Right cardiac atrium (tissue), 5 donors: ENCODE data around the gene DNAJB11. TPM values are rescaled to one million over a fixed set of nuclear protein-coding genes. Genes with fewer than 3 reads are reported as not detected.

ENCODE experiments used
- ATAC-seq, 2 donors: fragments of 200-7000 bp; cut with Tn5 transposase; one replicate each; pipeline versions ENCODE4 v1.8.0 to v1.9.1; 2020; ENCODE audit warnings: moderate library complexity in 2 of 2, mild to moderate bottlenecking in 1 of 2
- DNase-seq, 3 donors: peaks; one replicate each; pipeline ENCODE4 v3.0.0-alpha.2; 2020
- H3K27ac ChIP-seq: one replicate; pipeline ENCODE4 v1.5.1; 2013; ENCODE audit warnings: mild to moderate bottlenecking, low read length, control low read depth, moderate library complexity
- H3K27me3 ChIP-seq: one replicate; pipeline ENCODE4 v1.6.1; 2013; ENCODE audit not compliant: control insufficient read depth, insufficient read depth
- H3K4me1 ChIP-seq: one replicate; pipeline ENCODE4 v1.6.1; 2013; ENCODE audit warnings: low read length; ENCODE audit not compliant: control insufficient read depth, insufficient read depth
- H3K4me3 ChIP-seq: one replicate; pipeline ENCODE4 v1.5.1; 2013; ENCODE audit warnings: low read length, control low read depth
- H3K9me3 ChIP-seq: one replicate; pipeline ENCODE4 v1.6.1; 2013; ENCODE audit warnings: low read length; ENCODE audit not compliant: control insufficient read depth
- WGBS: extraction: QIAGEN DNeasy Blood & Tissue Kit; methylation state at CpG from one replicate; pipeline ENCODE4 v1.1.7; 2013; 5-methylcytosine and 5-hydroxymethylcytosine counted together
- intact Hi-C, 4 donors: fragments of 100-400 bp; cut with DNase I; formaldehyde crosslinking; loops; one replicate each; pipeline versions ENCODE4 v1.11.0 to v1.14.0; 2022 to 2023
- polyA plus RNA-seq: library from polyadenylated mRNA; stranded (reverse); fragments of 200-250 nt; gene quantifications from one replicate; pipeline ENCODE4 v1.2.3, GENCODE V29; 2013
- total RNA-seq, 4 donors: library from RNA; stranded (reverse); fragmentation: NEBNext Ultra II Directional; extraction: Animal tissue kit (Norgen Biotek cat#: 25700); gene quantifications; one replicate each; pipeline ENCODE4 v1.2.1, GENCODE V29; 2021
- donor health status: healthy with polysubstance abuse.
- donor health status: DM: no; HTN: yes; CAD: no.
- donor health status: DM: no; HTN: no; CAD: no.
- donor health status: DM: no; HTN: yes; CAD: no; lungs with severe emphysema.
- donor health status: DM: yes; HTN: yes; CAD: no.

DNAJB11 gene
- total and polyA plus RNA-seq, 5 donors: 25.6 to 60.5 (median 43.9) TPM

- no peak overlapping the region for H3K4me3 ChIP-seq
- DNase-seq (peak; percentile 59 to 81 (median 80)), ATAC-seq (peak; percentile 88 to 93)
- 58% methylated on average over 11 of the region's 11 CpGs for WGBS
- peaks cover 3% of the 10 kb centered on the region for H3K4me1 ChIP-seq
- intact Hi-C loops: no loop called here
- no peaks in the 10 kb centered on the region for H3K9me3 ChIP-seq
- H3K27ac ChIP-seq: peak overlapping the region; percentile 49
- H3K27me3 ChIP-seq: no peaks in the 10 kb centered on the region
These were observed 27.7 kb downstream of the DNAJB11 start for GRCh38 chr3:186598108-186598784.

GRCh38 chr3:186598794-186599141 is 28.2 kb downstream of the DNAJB11 start:
- H3K27ac ChIP-seq: peak overlapping the region; percentile 49
- H3K9me3 ChIP-seq: no peaks in the 10 kb centered on the region
- H3K4me1 ChIP-seq: peaks cover 3% of the 10 kb centered on the region
- intact Hi-C loops: no loop called here
- 72% methylated on average over 4 of the region's 4 CpGs for WGBS
- ATAC-seq: peak; percentile 10 to 34
- H3K4me3 ChIP-seq: no peak overlapping the region
- no peaks in the 10 kb centered on the region for H3K27me3 ChIP-seq
- DNase-seq: no peak

- DNase-seq (no peak), ATAC-seq (peak in 1 of 2 donors; percentile 28)
- H3K27ac ChIP-seq: peak overlapping the region; percentile 49
- H3K27me3 ChIP-seq: no peaks in the 10 kb centered on the region
- H3K4me1 ChIP-seq: peaks cover 3% of the 10 kb centered on the region
- no peak overlapping the region for H3K4me3 ChIP-seq
- no peaks in the 10 kb centered on the region for H3K9me3 ChIP-seq
- 69% methylated on average over 12 of the region's 12 CpGs for WGBS
- intact Hi-C loops: no loop called here
These were observed 28.7 kb downstream of the DNAJB11 start for GRCh38 chr3:186599142-186599784.

- no peak overlapping the region for H3K27ac ChIP-seq
- DNase-seq (no peak), ATAC-seq (no peak)
- 86% methylated on average over 2 of the region's 2 CpGs for WGBS
- H3K9me3 ChIP-seq: no peaks in the 10 kb centered on the region
- no peaks in the 10 kb centered on the region for H3K27me3 ChIP-seq
- no peak overlapping the region for H3K4me3 ChIP-seq
- peaks cover 1% of the 10 kb centered on the region for H3K4me1 ChIP-seq
- intact Hi-C loops: no loop called here
These were observed 29.3 kb downstream of the DNAJB11 start for GRCh38 chr3:186599785-186600166.

GRCh38 chr3:186600896-186601295 is 30.4 kb downstream of the DNAJB11 start:
- ATAC-seq: no peak
- Histone ChIP-seq H3K27ac (no peak overlapping the region), H3K4me3 (no peak overlapping the region), H3K9me3 (no peaks in the 10 kb centered on the region), H3K27me3 (no peaks in the 10 kb centered on the region), H3K4me1 (peaks cover 1% of the 10 kb centered on the region)
- DNase-seq: no peak
- intact Hi-C loops: no loop called here
- WGBS: 71% methylated on average over 3 of the region's 3 CpGs

- Histone ChIP-seq H3K4me3 (no peak overlapping the region), H3K27ac (no peak overlapping the region), H3K9me3 (no peaks in the 10 kb centered on the region), H3K27me3 (no peaks in the 10 kb centered on the region), H3K4me1 (peaks cover 1% of the 10 kb centered on the region)
- ATAC-seq (no peak), DNase-seq (no peak)
- 85% methylated on average over 7 of the region's 7 CpGs for WGBS
- intact Hi-C loops: no loop called here
These were observed 32.6 kb downstream of the DNAJB11 start for GRCh38 chr3:186603159-186603558.

- Histone ChIP-seq H3K9me3 (no peaks in the 10 kb centered on the region), H3K27ac (no peak overlapping the region), H3K27me3 (no peaks in the 10 kb centered on the region), H3K4me3 (no peak overlapping the region), H3K4me1 (no peaks in the 10 kb centered on the region)
- ATAC-seq (no peak), DNase-seq (no peak)
- intact Hi-C loops: no loop called here
These were observed 34.6 kb downstream of the DNAJB11 start for GRCh38 chr3:186605078-186605477.

- ATAC-seq (no peak), DNase-seq (no peak)
- intact Hi-C loops: no loop called here
- Histone ChIP-seq H3K4me3 (no peak overlapping the region), H3K9me3 (no peaks in the 10 kb centered on the region), H3K27ac (no peak overlapping the region), H3K4me1 (no peaks in the 10 kb centered on the region), H3K27me3 (no peaks in the 10 kb centered on the region)
- 82% methylated on average over 5 of the region's 5 CpGs for WGBS
These were observed 35.3 kb downstream of the DNAJB11 start for GRCh38 chr3:186605561-186606545.

- no peak overlapping the region for H3K27ac ChIP-seq
- no peaks in the 10 kb centered on the region for H3K27me3 ChIP-seq
- no peak overlapping the region for H3K4me3 ChIP-seq
- 86% methylated on average over 2 of the region's 2 CpGs for WGBS
- no peaks in the 10 kb centered on the region for H3K4me1 ChIP-seq
- intact Hi-C loops: no loop called here
- DNase-seq (no peak), ATAC-seq (no peak)
- H3K9me3 ChIP-seq: no peaks in the 10 kb centered on the region
These were observed 38.2 kb downstream of the DNAJB11 start for GRCh38 chr3:186608624-186609215.

GRCh38 chr3:186609247-186609868 is 38.8 kb downstream of the DNAJB11 start:
- ATAC-seq (no peak), DNase-seq (no peak)
- Histone ChIP-seq H3K27ac (no peak overlapping the region), H3K4me3 (no peak overlapping the region), H3K27me3 (no peaks in the 10 kb centered on the region), H3K9me3 (no peaks in the 10 kb centered on the region), H3K4me1 (no peaks in the 10 kb centered on the region)
- 89% methylated on average over 8 of the region's 8 CpGs for WGBS
- intact Hi-C loops: no loop called here
